ENCODE data around the gene CTNNBL1. TPM values are rescaled to one million over a fixed set of nuclear protein-coding genes. Genes with fewer than 3 reads are reported as not detected.

Gene CTNNBL1
- total RNA-seq, 1 donor from 2014 or later, result 60.0 TPM

- Mint-ChIP-seq H3K4me1 (ENCODE audit: unreplicated experiment) (peaks cover 23% of the 10 kb centered on the region), H3K9me3 (peaks cover 4% of the 10 kb centered on the region)
Observed at GRCh38 chr20:37859406-37860171, 165.8 kb downstream of the CTNNBL1 start.

GRCh38 chr20:37863289-37863688 is 169.5 kb downstream of the CTNNBL1 start:
- H3K36me3 Mint-ChIP-seq, result peaks cover 36% of the 10 kb centered on the region
- H3K27ac Mint-ChIP-seq, result no peak overlapping the region
- H3K9me3 Mint-ChIP-seq, result peaks cover under 1% of the 10 kb centered on the region
- H3K4me3 Mint-ChIP-seq, result peak overlapping the region; percentile 5
- TF ChIP-seq CTCF (conservative IDR thresholded peaks at IDR 0.05), result no peak
- no peaks in the 10 kb centered on the region for H3K27me3 Mint-ChIP-seq
- peaks cover 27% of the 10 kb centered on the region for H3K4me1 Mint-ChIP-seq (ENCODE audit: unreplicated experiment)
- no peak for DNase-seq (ENCODE audit: extremely low spot score, unreplicated experiment)

More at GRCh38 chr20:37859406-37860171, 165.8 kb downstream of the CTNNBL1 start:
- DNase-seq (ENCODE audit: extremely low spot score, unreplicated experiment), result no peak
- H3K27me3 Mint-ChIP-seq, result no peaks in the 10 kb centered on the region
- H3K36me3 Mint-ChIP-seq, result peaks cover 59% of the 10 kb centered on the region
- H3K27ac Mint-ChIP-seq, result no peak overlapping the region
- no peak overlapping the region for H3K4me3 Mint-ChIP-seq
- no peak for TF ChIP-seq CTCF (conservative IDR thresholded peaks at IDR 0.05)

- TF ChIP-seq CTCF (conservative IDR thresholded peaks at IDR 0.05), result no peak
- H3K4me1 Mint-ChIP-seq (ENCODE audit: unreplicated experiment), result peaks cover 34% of the 10 kb centered on the region
- DNase-seq (ENCODE audit: extremely low spot score, unreplicated experiment), result no peak
- H3K4me3 Mint-ChIP-seq, result no peak overlapping the region
- no peaks in the 10 kb centered on the region for H3K27me3 Mint-ChIP-seq
- H3K36me3 Mint-ChIP-seq, result peaks cover 29% of the 10 kb centered on the region
- H3K27ac Mint-ChIP-seq, result peak overlapping the region; percentile 12
- no peaks in the 10 kb centered on the region for H3K9me3 Mint-ChIP-seq
Observed at GRCh38 chr20:37864298-37864697, 170.5 kb downstream of the CTNNBL1 start.

- Mint-ChIP-seq H3K4me1 (ENCODE audit: unreplicated experiment) (peaks cover 49% of the 10 kb centered on the region), H3K27me3 (no peaks in the 10 kb centered on the region), H3K9me3 (no peaks in the 10 kb centered on the region)
Observed at GRCh38 chr20:37866051-37866450, 172.2 kb downstream of the CTNNBL1 start.

More at GRCh38 chr20:37866051-37866450, 172.2 kb downstream of the CTNNBL1 start:
- no peak for DNase-seq (ENCODE audit: extremely low spot score, unreplicated experiment)
- Mint-ChIP-seq H3K27ac (no peak overlapping the region), H3K36me3 (peaks cover 26% of the 10 kb centered on the region), H3K4me3 (no peak overlapping the region)
- no peak for TF ChIP-seq CTCF (conservative IDR thresholded peaks at IDR 0.05)

Data from type B pancreatic cell (in vitro differentiated cells).